NCI-H1092 (cell line): ENCODE results near the gene TYMP.
"Not testable (repeated sequence)": the region's sequence is repeated elsewhere in the genome, so short reads cannot be mapped to it uniquely, and the experiment has no call there.

ENCODE experiments used
- DNase-seq: peaks from one replicate; lab custom pipeline; 2025; lab: John Stamatoyannopoulos, UW

The TYMP gene

GRCh38 chr22:50540381-50540780, 10.6 kb upstream of the TYMP start:
- no peak for DNase-seq

- DNase-seq, result no peak
Observed at GRCh38 chr22:50537765-50538164, 8.0 kb upstream of the TYMP start.

- no peak for DNase-seq
Observed at GRCh38 chr22:50536226-50536625, 6.4 kb upstream of the TYMP start.

DNA sequence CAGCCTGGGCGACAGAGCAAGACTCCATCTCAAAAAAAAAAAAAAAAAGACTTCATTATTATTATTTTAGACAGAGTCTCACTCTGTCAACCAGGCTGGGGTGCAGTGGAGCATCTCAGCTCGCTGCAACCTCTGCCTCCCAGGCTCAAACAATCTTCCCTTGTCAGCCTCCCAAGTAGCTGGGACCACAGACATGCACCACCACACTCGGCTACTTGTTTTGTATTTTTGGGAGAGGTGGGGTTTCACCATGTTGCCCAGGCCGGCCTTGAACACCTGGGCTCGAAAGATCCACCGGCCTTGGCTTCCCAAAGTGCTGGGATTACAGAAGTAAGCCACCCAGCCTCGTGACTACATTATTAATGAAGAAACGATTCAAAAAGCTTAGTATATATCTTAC, 5.3 kb upstream of the TYMP start:
- DNase-seq, result no peak

DNA sequence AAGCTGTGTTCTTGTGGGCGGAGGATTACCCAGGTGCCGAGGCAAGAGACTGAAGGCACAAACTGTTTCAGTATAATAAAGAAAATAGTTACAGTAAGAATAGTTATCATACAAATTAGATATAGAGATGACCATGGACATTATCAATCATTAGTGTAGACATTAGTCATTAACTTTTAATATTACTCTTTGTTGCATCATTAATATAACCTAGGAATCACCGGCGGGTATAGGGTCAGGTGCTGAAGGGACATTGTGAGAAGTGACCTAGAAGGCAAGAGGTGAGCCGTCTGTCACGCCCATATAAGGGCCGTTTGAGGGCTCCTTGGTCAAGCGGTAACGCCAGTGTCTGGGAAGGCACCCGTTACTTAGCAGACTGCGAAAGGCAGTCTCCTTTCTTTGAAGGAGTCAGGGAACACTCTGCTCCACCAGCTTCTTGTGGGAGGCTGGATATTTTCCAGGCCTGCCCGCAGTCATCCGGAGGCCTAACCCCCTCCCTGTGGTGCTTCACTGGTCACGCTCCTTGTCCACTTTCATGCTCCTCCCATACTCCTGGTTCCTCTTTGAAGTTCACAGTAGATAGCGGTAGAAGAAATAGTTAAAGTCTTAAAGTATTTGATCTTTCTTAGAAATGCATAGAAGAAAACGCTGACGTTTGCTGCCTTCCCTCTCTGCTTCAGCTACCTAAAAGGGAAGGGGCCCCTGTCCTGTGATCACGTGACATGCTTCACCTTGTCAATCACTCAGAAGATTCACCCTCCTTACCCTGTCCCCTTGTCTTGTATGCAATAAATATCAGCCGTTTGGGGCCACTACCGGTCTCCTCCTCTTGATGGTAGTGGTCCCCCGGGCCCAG, 4.3 kb upstream of the TYMP start:
- not testable (repeated sequence) for DNase-seq

- no peak for DNase-seq
Observed at GRCh38 chr22:50532824-50533796, 3.3 kb upstream of the TYMP start.

- no peak for DNase-seq
Observed at GRCh38 chr22:50531962-50532674, 2.3 kb upstream of the TYMP start.

- DNase-seq, result no peak
Observed at GRCh38 chr22:50531546-50531961, 1.7 kb upstream of the TYMP start.

DNA sequence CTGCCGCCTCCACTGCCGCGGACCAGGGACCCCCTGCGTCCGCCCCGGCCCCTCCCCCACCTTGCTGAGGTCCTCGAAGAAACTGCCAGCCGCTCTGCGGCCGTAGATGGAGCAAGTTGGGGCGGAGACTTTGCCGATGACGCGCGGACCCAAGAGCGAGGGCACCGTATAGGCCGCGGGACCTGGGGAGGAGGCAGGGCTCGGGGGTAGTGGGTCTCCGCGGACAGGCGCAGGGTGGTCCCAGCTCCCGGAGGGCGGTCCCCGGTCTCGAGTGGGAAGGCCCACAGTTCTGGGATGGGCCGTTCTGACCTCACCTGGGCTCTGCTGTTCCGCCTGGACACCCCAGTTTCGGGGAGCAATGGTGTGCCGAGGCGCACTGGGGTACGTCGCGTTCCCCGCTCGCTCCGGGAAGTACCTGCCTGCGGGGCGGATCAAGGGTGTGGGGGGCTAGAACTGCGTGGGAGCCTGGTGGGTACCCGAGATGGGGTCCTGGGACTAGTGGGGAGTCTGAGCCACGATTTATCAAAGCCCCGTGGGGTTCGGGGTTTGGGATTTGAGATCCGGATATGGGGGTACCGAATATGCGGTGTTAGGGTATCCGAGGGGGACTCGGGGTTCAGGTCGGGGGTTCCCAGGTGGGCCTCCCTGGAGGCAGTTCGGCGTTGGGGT, 1.2 kb upstream of the TYMP start:
- no peak for DNase-seq

GRCh38 chr22:50530580-50530876, 716 bp upstream of the TYMP start:
- no peak for DNase-seq

GRCh38 chr22:50529416-50529896, 356 bp downstream of the TYMP start:
- DNase-seq, result no peak

- no peak for DNase-seq
Observed at GRCh38 chr22:50528682-50529415, 963 bp downstream of the TYMP start.

GRCh38 chr22:50527921-50528681, 1.7 kb downstream of the TYMP start:
- no peak for DNase-seq

DNA sequence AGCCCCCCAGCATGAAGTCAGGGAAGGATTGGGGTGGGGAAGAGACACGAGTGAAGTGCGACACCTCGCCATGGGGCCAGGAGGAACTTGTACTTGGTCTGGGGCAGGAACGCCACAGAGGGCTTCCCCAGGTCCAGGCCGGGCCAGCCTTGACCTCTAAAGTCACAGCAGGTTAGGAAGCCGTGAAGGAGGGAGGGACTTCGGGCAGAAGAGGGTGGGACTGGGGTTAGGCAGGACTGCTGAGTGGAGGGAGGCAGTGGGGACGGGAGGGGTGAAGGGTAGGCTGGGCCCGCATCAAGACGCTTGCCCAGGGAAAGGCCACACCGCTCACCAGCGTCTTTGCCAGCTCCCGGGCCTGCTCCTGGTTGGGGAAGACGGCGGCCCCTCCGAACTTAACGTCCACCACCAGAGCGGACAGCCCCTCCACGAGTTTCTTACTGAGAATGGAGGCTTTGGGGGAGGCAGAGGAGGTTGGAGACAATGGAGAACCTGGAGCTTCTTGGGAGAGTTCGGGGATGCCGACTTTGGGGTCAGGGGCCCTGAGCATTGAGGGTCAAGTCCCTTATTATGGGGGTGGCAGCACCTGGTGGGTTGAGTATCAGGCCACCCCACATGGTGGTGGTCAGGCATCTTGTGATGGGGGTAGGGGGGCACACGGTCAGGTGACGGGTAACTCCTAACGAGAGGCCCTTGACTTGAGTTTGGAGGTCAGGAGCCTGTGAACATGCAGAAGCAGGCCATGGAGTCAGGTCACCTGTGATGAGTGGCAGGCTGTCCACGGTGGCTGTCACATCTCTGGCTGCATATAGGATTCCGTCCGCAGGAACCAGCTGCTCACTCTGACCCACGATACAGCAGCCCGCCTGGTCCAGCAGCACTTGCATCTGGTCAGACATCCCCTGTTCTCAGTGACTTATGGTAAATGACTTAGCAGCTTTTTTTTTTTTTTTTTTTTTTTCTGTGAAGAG, 2.7 kb downstream of the TYMP start:
- DNase-seq, result no peak

DNA sequence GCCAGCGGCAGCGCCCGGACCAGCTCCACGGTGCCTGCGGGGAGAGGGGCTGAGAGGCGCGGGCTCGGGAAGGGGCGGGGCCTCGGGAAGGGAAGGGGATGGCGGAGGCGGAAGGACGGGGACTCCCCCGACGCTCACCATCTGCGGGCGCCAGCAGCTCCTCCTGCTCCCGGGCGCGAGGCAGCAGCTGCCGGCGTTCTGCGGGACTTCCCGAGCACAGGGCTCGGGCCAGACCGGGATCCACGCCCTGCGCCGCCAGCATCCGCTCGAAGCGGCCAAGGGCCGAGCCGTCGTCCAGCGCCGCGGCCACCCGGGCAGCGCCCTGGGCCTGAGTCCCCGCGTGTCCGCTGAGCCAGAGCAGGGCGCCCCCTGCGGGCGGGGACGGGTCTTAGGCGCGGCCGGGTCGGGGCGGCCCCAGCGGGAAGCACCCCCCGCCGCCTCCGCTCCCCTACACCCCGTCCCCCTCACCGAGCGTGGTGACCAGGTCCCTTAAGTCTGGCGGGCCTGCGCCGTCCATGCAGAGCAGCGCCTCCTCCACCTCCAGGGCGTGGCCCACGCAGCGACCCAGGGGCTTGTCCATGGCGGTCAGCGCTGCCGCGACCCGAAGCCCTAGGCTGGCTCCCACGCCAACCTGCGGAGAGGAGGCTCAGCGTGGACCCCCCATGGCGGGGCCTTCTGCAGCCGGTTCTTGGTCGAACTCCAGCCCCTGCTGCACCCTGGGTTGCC, 3.5 kb downstream of the TYMP start:
- DNase-seq, result peak; percentile 6

- no peak for DNase-seq
Observed at GRCh38 chr22:50525858-50526107, 4.0 kb downstream of the TYMP start.

- peak; percentile 74 for DNase-seq
Observed at GRCh38 chr22:50525104-50525857, 4.5 kb downstream of the TYMP start, which contains the start of gene SCO2. SCO2 (minus strand) TSS chr22:50525598; CDS start chr22:50524411, 1,187 bp downstream.

GRCh38 chr22:50524676-50525103, 5.1 kb downstream of the TYMP start:
- DNase-seq, result no peak
